PC-3 (cell line): ENCODE results near the gene AMH. TPM values are rescaled to one million over a fixed set of nuclear protein-coding genes. Genes with fewer than 3 reads are reported as not detected.

ENCODE experiments used
- ATAC-seq: fragments of 200-7000 bp; cut with Tn5 transposase; 2 replicates; pipeline ENCODE4 v1.9.1; 2020; ENCODE audit warnings: mild to moderate bottlenecking, moderate library complexity
- BruUV-seq: library from RNA; stranded (reverse); fragments of 400-500 nt; replicated peaks from 2 replicates; lab custom pipeline; 2021; lab: Mats Ljungman, UMichigan
- CTCF ChIA-PET: fragments of 300-600 bp; sonication (Branson Sonifier 250); formaldehyde crosslinking; loops from one replicate; lab custom pipeline; 2022; ENCODE audit warnings: antibody characterized with exemption; lab: Charles Lee
- POLR2A ChIA-PET: fragments of 300-600 bp; sonication (Branson Sonifier 250); formaldehyde crosslinking; loops from one replicate; lab custom pipeline; 2022; ENCODE audit warnings: antibody characterized with exemption; ENCODE audit not compliant: unreplicated experiment; lab: Charles Lee
- DNase-seq: peaks from one replicate; pipeline ENCODE4 v3.0.0-alpha.2; 2015
- H2AFZ ChIP-seq: fragments of 300-600 bp; sonication (generic); 2 replicates; pipeline ENCODE4 v1.6.0; 2016; ENCODE audit warnings: antibody characterized with exemption, low read length
- H3F3A ChIP-seq: fragments of 300-600 bp; sonication (generic); one replicate; pipeline ENCODE4 v1.6.0; 2017; ENCODE audit warnings: antibody characterized with exemption, low read length, control low read depth, mild to moderate bottlenecking; ENCODE audit not compliant: unreplicated experiment
- H3K27ac ChIP-seq: fragments of 300-600 bp; sonication (generic); 2 replicates; pipeline ENCODE4 v1.5.1; 2016; ENCODE audit warnings: mild to moderate bottlenecking, low read length
- H3K27me3 ChIP-seq: fragments of 300-600 bp; sonication (generic); 2 replicates; pipeline ENCODE4 v1.6.1; 2016; ENCODE audit warnings: low read length, mixed read lengths
- H3K36me3 ChIP-seq: fragments of 300-600 bp; sonication (generic); 2 replicates; pipeline ENCODE4 v1.6.1; 2016; ENCODE audit warnings: low read depth, mixed run types, low read length, mixed read lengths
- H3K4me1 ChIP-seq: fragments of 300-600 bp; sonication (generic); 2 replicates; pipeline ENCODE4 v1.5.1; 2016; ENCODE audit warnings: low read length; ENCODE audit not compliant: insufficient read depth
- H3K4me2 ChIP-seq: fragments of 300-600 bp; sonication (generic); 2 replicates; pipeline ENCODE4 v1.6.0; 2016; ENCODE audit warnings: low read length
- H3K4me3 ChIP-seq: fragments of 300-600 bp; sonication (generic); 2 replicates; pipeline ENCODE4 v1.5.1; 2016; ENCODE audit warnings: mild to moderate bottlenecking, low read length, mixed read lengths
- H3K79me2 ChIP-seq: fragments of 300-600 bp; sonication (generic); 2 replicates; pipeline ENCODE4 v1.6.1; 2017; ENCODE audit warnings: low read length, mixed read lengths
- H3K9ac ChIP-seq: fragments of 300-600 bp; sonication (generic); 2 replicates; pipeline ENCODE4 v1.6.0; 2016; ENCODE audit warnings: mild to moderate bottlenecking, low read length
- H3K9me2 ChIP-seq: fragments of 300-600 bp; sonication (generic); replicated peaks from 2 replicates; pipeline ENCODE4 v1.6.1; 2016; ENCODE audit warnings: mixed run types, low read length, mixed read lengths
- H3K9me3 ChIP-seq: fragments of 300-600 bp; sonication (generic); 2 replicates; pipeline ENCODE4 v1.6.1; 2016; ENCODE audit warnings: low read length, mixed read lengths
- H4K20me1 ChIP-seq: fragments of 300-600 bp; sonication (generic); 2 replicates; pipeline ENCODE4 v1.6.1; 2016; ENCODE audit warnings: low read length, mixed read lengths
- EZH2 ChIP-seq: fragments of 300-600 bp; sonication (generic); IDR thresholded peaks from one replicate; pipeline ENCODE4 v1.6.1; 2017; ENCODE audit warnings: antibody characterized with exemption, mild to moderate bottlenecking, low read length; ENCODE audit not compliant: unreplicated experiment
- EZH2phosphoT487 ChIP-seq: fragments of 300-600 bp; sonication (generic); IDR thresholded peaks from 2 replicates; pipeline ENCODE4 v1.6.1; 2018; ENCODE audit warnings: mild to moderate bottlenecking, antibody characterized with exemption, low read length, borderline replicate concordance
- intact Hi-C: fragments of 100-400 bp; cut with micrococcal nuclease; formaldehyde crosslinking; loops from 2 replicates; pipeline ENCODE4 v1.9.0; 2023
- total RNA-seq: library from RNA; depleted of rRNA; stranded (reverse); fragments of >200 nt; gene quantifications from 2 replicates; pipeline ENCODE4 v1.2.3, GENCODE V29; 2014
- TF ChIP-seq, protein P1 (sequence below): fragments of 300-600 bp; sonication (generic); conservative IDR thresholded peaks from 2 replicates; pipeline ENCODE4 v1.5.1; 2017; ENCODE audit warnings: antibody characterized with exemption, low read depth, mild to moderate bottlenecking, low read length

The AMH gene
- total RNA-seq, 1 experiment from 2014 or later, result 6.0 TPM

DNA sequence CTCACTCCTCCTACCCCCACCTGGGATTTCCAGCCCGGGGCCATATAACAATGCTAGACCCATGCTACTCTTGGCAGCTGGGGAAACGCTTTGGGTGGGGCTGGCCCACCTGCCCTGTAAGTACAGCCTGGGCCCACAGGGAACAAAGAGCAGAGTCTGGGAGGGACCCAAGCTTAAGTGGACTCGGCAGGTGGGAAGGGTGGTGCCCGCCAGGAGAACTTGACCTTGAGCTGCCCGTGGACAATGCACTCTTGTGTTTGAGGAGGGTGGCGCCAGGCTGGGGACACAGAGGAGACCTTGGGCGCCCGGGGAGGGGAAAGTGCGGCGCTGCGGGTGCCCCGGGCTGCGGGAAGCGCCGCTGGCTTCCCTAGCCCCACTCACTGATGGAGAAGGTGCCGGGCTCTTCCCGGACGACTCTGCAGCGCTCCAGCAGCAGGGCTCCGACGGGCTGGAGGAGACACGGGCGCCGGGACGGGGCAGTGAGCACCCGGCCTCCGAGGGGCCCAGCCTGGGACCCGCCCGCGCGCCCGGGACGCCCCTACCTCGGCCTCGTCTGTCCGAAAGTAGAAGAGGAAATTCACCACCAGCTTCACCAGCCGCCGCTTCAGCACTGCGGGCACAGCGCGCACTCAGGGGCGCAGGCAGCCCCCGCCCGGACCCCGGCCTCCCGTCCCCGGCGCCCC, 13.6 kb upstream of the AMH start:
- peak overlapping the region; percentile 85; the same call in 1 of the 2 replicates for H2AFZ ChIP-seq
- H3K9ac ChIP-seq, result peak overlapping the region; percentile 99
- peaks cover 24% of the 10 kb centered on the region for H3K4me1 ChIP-seq
- ChIA-PET CTCF (interaction anchor here (0.6 to 1.1 kb wide), 3 partner anchors 68 to 914 kb away, joined by 3 read pairs; no protein-coding TSS in a partner anchor), POLR2A (interaction anchor here (0.7 kb wide), 1 partner anchor 85 kb away, joined by 3 read pairs; no protein-coding TSS in a partner anchor)
- H3K4me2 ChIP-seq, result peak overlapping the region; percentile 100
- intact Hi-C loops, result loop anchor here (1.0 to 10.0 kb wide), 3 partner anchors 38 to 79 kb away; no protein-coding TSS in a partner anchor
- peaks cover 32% of the 10 kb centered on the region for H4K20me1 ChIP-seq
- H3K27me3 ChIP-seq, result no peaks in the 10 kb centered on the region
- H3K36me3 ChIP-seq, result 0 out of 2 replicates have a peak, but pooled peaks cover 5% of the 10 kb centered on the region
- peak overlapping the region; percentile 98 for H3K4me3 ChIP-seq
- BruUV-seq, result no TSS peak
- peaks cover 71% of the 10 kb centered on the region for H3K79me2 ChIP-seq
- H3K27ac ChIP-seq, result peak overlapping the region; percentile 89
- DNase-seq, result no peak
- no peaks in the 10 kb centered on the region for H3K9me3 ChIP-seq
- no peaks in the 10 kb centered on the region for H3K9me2 ChIP-seq
- no peaks in the 10 kb centered on the region for H3F3A ChIP-seq
- TF ChIP-seq EZH2phosphoT487 (no peak), EZH2 (no peak)
- TF ChIP-seq, protein P1, sequence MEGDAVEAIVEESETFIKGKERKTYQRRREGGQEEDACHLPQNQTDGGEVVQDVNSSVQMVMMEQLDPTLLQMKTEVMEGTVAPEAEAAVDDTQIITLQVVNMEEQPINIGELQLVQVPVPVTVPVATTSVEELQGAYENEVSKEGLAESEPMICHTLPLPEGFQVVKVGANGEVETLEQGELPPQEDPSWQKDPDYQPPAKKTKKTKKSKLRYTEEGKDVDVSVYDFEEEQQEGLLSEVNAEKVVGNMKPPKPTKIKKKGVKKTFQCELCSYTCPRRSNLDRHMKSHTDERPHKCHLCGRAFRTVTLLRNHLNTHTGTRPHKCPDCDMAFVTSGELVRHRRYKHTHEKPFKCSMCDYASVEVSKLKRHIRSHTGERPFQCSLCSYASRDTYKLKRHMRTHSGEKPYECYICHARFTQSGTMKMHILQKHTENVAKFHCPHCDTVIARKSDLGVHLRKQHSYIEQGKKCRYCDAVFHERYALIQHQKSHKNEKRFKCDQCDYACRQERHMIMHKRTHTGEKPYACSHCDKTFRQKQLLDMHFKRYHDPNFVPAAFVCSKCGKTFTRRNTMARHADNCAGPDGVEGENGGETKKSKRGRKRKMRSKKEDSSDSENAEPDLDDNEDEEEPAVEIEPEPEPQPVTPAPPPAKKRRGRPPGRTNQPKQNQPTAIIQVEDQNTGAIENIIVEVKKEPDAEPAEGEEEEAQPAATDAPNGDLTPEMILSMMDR, result no peak
- peak; percentile 6; the same call in 1 of the 2 replicates for ATAC-seq

DNA sequence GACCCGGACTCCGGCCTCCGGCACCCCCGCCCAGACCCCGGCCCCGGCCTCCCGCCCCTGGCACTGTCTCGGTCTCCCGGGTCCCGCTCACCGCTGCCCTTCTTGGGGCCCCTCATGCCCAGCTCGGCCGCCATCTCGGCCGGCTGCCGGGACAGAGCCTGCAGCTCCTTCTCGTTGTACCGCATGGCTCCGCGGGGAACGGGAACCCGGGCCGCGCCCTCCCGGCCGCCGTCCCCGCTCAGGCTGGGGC, 13.1 kb upstream of the AMH start:
- H3K9ac ChIP-seq, result peak overlapping the region; percentile 99
- H3K9me2 ChIP-seq, result no peaks in the 10 kb centered on the region
- peak overlapping the region; percentile 98 for H3K4me3 ChIP-seq
- H4K20me1 ChIP-seq, result peaks cover 36% of the 10 kb centered on the region
- CTCF ChIA-PET, result interaction anchor here (0.6 to 1.1 kb wide), 3 partner anchors 68 to 914 kb away, joined by 3 read pairs; no protein-coding TSS in a partner anchor
- BruUV-seq, result no TSS peak
- H3K4me1 ChIP-seq, result peaks cover 29% of the 10 kb centered on the region
- intact Hi-C loops, result loop anchor here (1.0 to 10.0 kb wide), 3 partner anchors 37 to 79 kb away; no protein-coding TSS in a partner anchor
- TF ChIP-seq EZH2phosphoT487 (no peak), EZH2 (no peak)
- TF ChIP-seq, protein P1, result no peak
- peak overlapping the region; percentile 100 for H3K4me2 ChIP-seq
- POLR2A ChIA-PET, result interaction anchor here (0.7 kb wide), 1 partner anchor 85 kb away, joined by 3 read pairs; no protein-coding TSS in a partner anchor
- no peak for DNase-seq
- H3K9me3 ChIP-seq, result no peaks in the 10 kb centered on the region
- peak overlapping the region; percentile 85; the same call in 1 of the 2 replicates for H2AFZ ChIP-seq
- ATAC-seq, result no peak; the same call in 1 of the 2 replicates
- H3F3A ChIP-seq, result no peaks in the 10 kb centered on the region
- H3K36me3 ChIP-seq, result 0 out of 2 replicates have a peak, but pooled peaks cover 5% of the 10 kb centered on the region
- peak overlapping the region; percentile 89 for H3K27ac ChIP-seq
- H3K79me2 ChIP-seq, result peaks cover 76% of the 10 kb centered on the region
- no peaks in the 10 kb centered on the region for H3K27me3 ChIP-seq
